Tibial nerve (tissue), 4 donors: ENCODE data around the gene SERPINE1. TPM values are rescaled to one million over a fixed set of nuclear protein-coding genes. Genes with fewer than 3 reads are reported as not detected.
A peak's percentile ranks its signal among the peaks of the same experiment; 100 is the strongest.

ENCODE experiments used
- DNase-seq, 2 donors: peaks; one replicate each; pipeline ENCODE4 v3.0.0-alpha.2; 2019; ENCODE audit warnings: low spot score in 2 of 2
- H3K27ac ChIP-seq, 4 donors: fragments of 200-600 bp; sonication (generic) in 3 of 4; one replicate each; pipeline ENCODE4 v1.5.1; 2017 to 2019; ENCODE audit warnings: mild to moderate bottlenecking in 1 of 4
- H3K27me3 ChIP-seq, 2 donors: fragments of 200-600 bp; sonication (generic) in 1 of 2; one replicate each; pipeline versions ENCODE4 v1.5.1 to v1.6.0; 2017 to 2019
- H3K36me3 ChIP-seq, 3 donors: fragments of 200-600 bp; sonication (generic); one replicate each; pipeline ENCODE4 v1.5.1; 2018 to 2019
- H3K4me1 ChIP-seq, 4 donors: fragments of 200-600 bp; sonication (generic) in 3 of 4; one replicate each; pipeline ENCODE4 v1.5.1; 2017 to 2019
- H3K4me3 ChIP-seq, 4 donors: fragments of 200-600 bp; sonication (generic) in 3 of 4; one replicate each; pipeline ENCODE4 v1.5.1; 2017 to 2019; ENCODE audit warnings: mild to moderate bottlenecking in 1 of 4, moderate library complexity in 1 of 4
- H3K9me3 ChIP-seq, 4 donors: fragments of 200-600 bp; sonication (generic) in 3 of 4; one replicate each; pipeline ENCODE4 v1.5.1; 2017 to 2019
- EP300 ChIP-seq, 2 donors: sonication (generic); formaldehyde crosslinking; IDR thresholded peaks; one replicate each; pipeline ENCODE4 v1.6.1; 2017; ENCODE audit warnings: antibody characterized with exemption in 2 of 2, mild to moderate bottlenecking in 1 of 2
- POLR2A ChIP-seq, 2 donors: fragments of 450-650 bp; IDR thresholded peaks; one replicate each; pipeline ENCODE4 v1.6.1; 2017; ENCODE audit warnings: antibody characterized with exemption in 2 of 2, mild to moderate bottlenecking in 2 of 2, moderate library complexity in 2 of 2
- whole genome bisulfite sequencing, 2 donors: methylation state at CpG; one replicate each; pipeline ENCODE4 v1.1.5; 2018; 5-methylcytosine and 5-hydroxymethylcytosine counted together
- total RNA-seq, 4 donors: library from RNA; depleted of rRNA; stranded (reverse); fragments of >200 nt; gene quantifications; one replicate each; pipeline ENCODE4 v1.1.0, GENCODE V29; 2016
- TF ChIP-seq, protein P1 (sequence below), 5 experiments: fragments of 200-600 bp in 3 of 5; fragments of 450-650 bp in 2 of 5; sonication (generic) in 3 of 5; IDR thresholded peaks; one replicate each; pipeline ENCODE4 v1.5.1; 2016 to 2019; ENCODE audit warnings: antibody characterized with exemption in 5 of 5, mild to moderate bottlenecking in 3 of 5, moderate library complexity in 2 of 5

SERPINE1 gene
- total RNA-seq, 4 donors from 2014 or later, result 3.3 to 13.9 (median 8.1) TPM

DNA sequence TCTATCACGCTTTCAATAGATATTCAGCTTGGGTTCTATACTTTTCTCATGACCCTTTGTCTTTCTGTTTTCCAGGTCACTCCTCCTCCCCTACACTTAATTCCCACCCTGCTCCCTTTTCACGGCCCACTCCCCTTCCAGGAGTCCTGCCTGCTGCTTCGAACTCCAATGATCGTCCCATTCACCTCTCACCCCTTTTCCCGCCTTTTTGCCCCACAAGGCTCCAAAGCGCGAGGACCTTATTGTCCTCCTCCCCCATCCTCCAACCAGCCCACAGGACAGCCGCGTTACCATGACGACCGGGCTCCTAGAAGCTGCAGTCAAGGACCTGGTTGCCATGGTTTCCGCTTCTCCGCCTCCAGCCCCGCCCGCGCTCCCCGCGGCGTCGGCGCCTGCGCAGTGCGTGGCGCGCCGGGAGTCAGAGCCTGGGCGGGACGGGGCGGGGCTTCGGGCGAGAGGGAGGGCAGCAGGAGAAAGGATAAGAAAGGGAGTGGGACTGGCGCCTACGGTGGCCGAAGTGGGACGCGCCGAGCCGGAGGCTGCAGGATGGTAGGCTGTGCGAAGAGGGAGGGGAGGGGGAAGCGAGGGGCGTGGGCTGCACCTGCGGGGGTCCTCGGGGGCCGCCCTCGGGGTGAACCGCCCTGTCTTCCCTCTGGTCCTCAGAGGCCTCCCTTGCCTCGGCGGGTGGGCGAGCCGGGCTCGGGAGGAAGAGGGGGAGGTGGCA, 27.2 kb downstream of the SERPINE1 start, which contains the start of gene AP1S1:
Gene AP1S1 (plus strand): TSS at position 508 of the 724 bp plus-strand sequence. CDS start 39 bp downstream, at position 547.
- peak within 1 kb of the TSS in 2 of 4 donors; percentile 35 to 72 for H3K27ac ChIP-seq
- H3K27me3 ChIP-seq, result peaks cover 0 to 4% of the 10 kb centered on the region in 2 donors
- WGBS, 2 donors, result 3% methylated on average over 33 to 48 of the region's 51 CpGs
- peak in 1 of 2 donors; percentile 25 for TF ChIP-seq POLR2A (IDR thresholded peaks at IDR 0.05)
- TF ChIP-seq, protein P1, sequence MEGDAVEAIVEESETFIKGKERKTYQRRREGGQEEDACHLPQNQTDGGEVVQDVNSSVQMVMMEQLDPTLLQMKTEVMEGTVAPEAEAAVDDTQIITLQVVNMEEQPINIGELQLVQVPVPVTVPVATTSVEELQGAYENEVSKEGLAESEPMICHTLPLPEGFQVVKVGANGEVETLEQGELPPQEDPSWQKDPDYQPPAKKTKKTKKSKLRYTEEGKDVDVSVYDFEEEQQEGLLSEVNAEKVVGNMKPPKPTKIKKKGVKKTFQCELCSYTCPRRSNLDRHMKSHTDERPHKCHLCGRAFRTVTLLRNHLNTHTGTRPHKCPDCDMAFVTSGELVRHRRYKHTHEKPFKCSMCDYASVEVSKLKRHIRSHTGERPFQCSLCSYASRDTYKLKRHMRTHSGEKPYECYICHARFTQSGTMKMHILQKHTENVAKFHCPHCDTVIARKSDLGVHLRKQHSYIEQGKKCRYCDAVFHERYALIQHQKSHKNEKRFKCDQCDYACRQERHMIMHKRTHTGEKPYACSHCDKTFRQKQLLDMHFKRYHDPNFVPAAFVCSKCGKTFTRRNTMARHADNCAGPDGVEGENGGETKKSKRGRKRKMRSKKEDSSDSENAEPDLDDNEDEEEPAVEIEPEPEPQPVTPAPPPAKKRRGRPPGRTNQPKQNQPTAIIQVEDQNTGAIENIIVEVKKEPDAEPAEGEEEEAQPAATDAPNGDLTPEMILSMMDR (IDR thresholded peaks at IDR 0.05), result peak in 1 of 5 experiments; percentile 14
- peak in 1 of 2 donors; percentile 58 for TF ChIP-seq EP300 (IDR thresholded peaks at IDR 0.05)
- H3K9me3 ChIP-seq, result no peaks in the 10 kb centered on the region
- peaks cover 0 to 16% (median 9%) of the 10 kb centered on the region in 4 donors for H3K4me1 ChIP-seq
- DNase-seq, result peak; percentile 85 to 87
- H3K4me3 ChIP-seq, result peak within 1 kb of the TSS; percentile 53 to 80 (median 77)
- peaks cover 0 to 27% (median under 1%) of the 10 kb centered on the region in 3 donors for H3K36me3 ChIP-seq

DNA sequence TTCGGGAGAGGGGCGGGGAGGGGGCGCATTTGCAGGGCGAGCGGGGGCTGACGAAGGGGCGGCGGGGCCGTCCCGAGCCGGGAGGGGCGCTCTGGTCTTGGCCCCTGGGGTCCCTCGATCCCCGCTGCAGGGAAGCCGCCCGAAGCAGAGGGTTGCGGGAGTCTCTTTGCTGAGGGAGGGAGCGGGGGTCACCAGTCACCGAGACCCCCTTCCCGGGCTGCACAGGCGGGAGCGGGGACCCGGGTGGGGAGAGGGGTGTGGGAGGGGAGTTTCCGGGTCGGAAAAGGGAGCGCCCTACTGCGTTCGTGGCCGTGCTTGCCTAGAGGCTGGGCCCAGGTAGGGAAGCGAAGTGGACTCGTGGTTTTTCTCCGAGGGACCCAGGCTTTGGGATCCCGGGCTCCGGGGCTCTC, 27.8 kb downstream of the SERPINE1 start:
- peaks cover 0 to 2% of the 10 kb centered on the region in 2 donors for H3K27me3 ChIP-seq
- H3K36me3 ChIP-seq, result peaks cover 0 to 33% (median 6%) of the 10 kb centered on the region in 3 donors
- no peak for DNase-seq
- WGBS, 2 donors, result 1 to 2% methylated on average over 19 to 28 of the region's 34 CpGs
- TF ChIP-seq, protein P1 (IDR thresholded peaks at IDR 0.05), result no peak
- no peak for TF ChIP-seq EP300 (IDR thresholded peaks at IDR 0.05)
- TF ChIP-seq POLR2A (IDR thresholded peaks at IDR 0.05), result no peak
- no peaks in the 10 kb centered on the region for H3K9me3 ChIP-seq
- peak overlapping the region; percentile 53 to 80 (median 77) for H3K4me3 ChIP-seq
- peak overlapping the region in 2 of 4 donors; percentile 35 to 72 for H3K27ac ChIP-seq
- peaks cover 0 to 16% (median 9%) of the 10 kb centered on the region in 4 donors for H3K4me1 ChIP-seq

DNA sequence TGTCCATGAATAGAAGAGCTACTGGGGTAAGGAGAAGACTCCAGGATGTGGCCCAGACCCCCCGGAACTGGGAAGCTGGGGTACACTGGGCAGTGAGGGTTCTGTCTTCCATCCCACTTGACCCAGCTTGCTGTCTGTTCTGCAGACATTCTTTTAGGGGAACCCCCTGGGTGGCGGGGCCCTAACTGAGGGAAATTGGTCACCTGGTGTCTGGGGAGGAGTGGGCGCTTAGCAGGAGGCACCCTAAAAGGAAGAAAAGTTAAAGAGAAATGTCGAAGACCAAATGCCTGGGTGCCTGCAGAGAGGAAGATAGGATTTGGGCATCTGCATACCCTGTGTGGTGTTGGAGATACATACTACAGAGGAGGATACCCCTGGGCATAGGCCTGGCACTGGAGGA, 28.4 kb downstream of the SERPINE1 start:
- peak overlapping the region; percentile 53 to 80 (median 77) for H3K4me3 ChIP-seq
- H3K27ac ChIP-seq, result no peak overlapping the region
- H3K36me3 ChIP-seq, result peaks cover 2 to 39% (median 6%) of the 10 kb centered on the region in 3 donors
- peaks cover 0 to 8% of the 10 kb centered on the region in 2 donors for H3K27me3 ChIP-seq
- WGBS, 2 donors, result 61 to 62% methylated on average over 4 of the region's 4 CpGs
- peaks cover 0 to 16% (median 9%) of the 10 kb centered on the region in 4 donors for H3K4me1 ChIP-seq
- H3K9me3 ChIP-seq, result no peaks in the 10 kb centered on the region
- TF ChIP-seq POLR2A (IDR thresholded peaks at IDR 0.05) (no peak), EP300 (IDR thresholded peaks at IDR 0.05) (no peak)
- TF ChIP-seq, protein P1 (IDR thresholded peaks at IDR 0.05), result no peak
- no peak for DNase-seq

DNA sequence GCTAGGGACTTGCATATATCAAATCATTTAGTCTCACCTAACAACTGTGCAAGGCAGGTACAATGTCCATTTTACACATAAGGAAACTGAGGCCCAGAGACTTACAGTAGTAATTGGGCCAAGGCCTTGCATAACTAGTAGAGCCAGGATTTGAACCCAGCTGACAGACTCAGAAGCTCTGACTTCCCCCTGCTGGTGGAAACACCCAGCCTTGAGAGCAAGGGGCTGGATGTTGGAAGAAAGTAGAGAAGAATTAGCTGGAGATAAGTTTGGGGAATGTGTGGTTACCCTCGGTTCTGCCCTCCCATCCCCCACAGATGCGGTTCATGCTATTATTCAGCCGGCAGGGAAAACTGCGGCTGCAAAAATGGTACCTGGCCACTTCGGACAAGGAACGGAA, 29.4 kb downstream of the SERPINE1 start:
- WGBS, 2 donors, result 76 to 78% methylated on average over 6 of the region's 6 CpGs
- no peak for DNase-seq
- H3K27me3 ChIP-seq, result peaks cover 0 to 16% of the 10 kb centered on the region in 2 donors
- peaks cover 3 to 49% (median 6%) of the 10 kb centered on the region in 3 donors for H3K36me3 ChIP-seq
- H3K4me1 ChIP-seq, result peaks cover 0 to 16% (median 9%) of the 10 kb centered on the region in 4 donors
- TF ChIP-seq EP300 (IDR thresholded peaks at IDR 0.05), result no peak
- TF ChIP-seq, protein P1 (IDR thresholded peaks at IDR 0.05), result no peak
- no peak for TF ChIP-seq POLR2A (IDR thresholded peaks at IDR 0.05)
- no peak overlapping the region for H3K4me3 ChIP-seq
- no peak overlapping the region for H3K27ac ChIP-seq
- no peaks in the 10 kb centered on the region for H3K9me3 ChIP-seq
